ENCODE data around the gene G0S2. TPM values are rescaled to one million over a fixed set of nuclear protein-coding genes. Genes with fewer than 3 reads are reported as not detected.

The G0S2 gene
- total and polyA plus RNA-seq, 9 of the 15 experiments (the other 6 are each of a cell fraction or from before 2014, with no cell fraction given), result 0.18 to 65.6 (median 11.4) TPM

- TF ChIP-seq BCLAF1 (IDR thresholded peaks at IDR 0.05; ENCODE audit: borderline replicate concordance in 1 of 2, control insufficient read depth in 1 of 2, low read depth in 2 of 2, low read length in 1 of 2) (no peak), ZNF263 (CRISPR knock-in tag; IDR thresholded peaks at IDR 0.05; ENCODE audit: borderline replicate concordance) (no peak), ZFX (CRISPR knock-in tag; IDR thresholded peaks at IDR 0.05) (no peak), SRF (CRISPR knock-in tag; IDR thresholded peaks at IDR 0.05) (no peak), TBP (optimal IDR thresholded peaks at IDR 0.05; ENCODE audit: low read depth, low read length) (no peak), RAD21 (CRISPR knock-in tag; conservative IDR thresholded peaks at IDR 0.05 in 1 of 2, IDR thresholded peaks at IDR 0.05 in 1 of 2) (peak; percentile 99 to 100), ZNF436 (CRISPR knock-in tag; IDR thresholded peaks at IDR 0.05) (no peak), STAG1 (CRISPR knock-in tag; IDR thresholded peaks at IDR 0.05; ENCODE audit: borderline replicate concordance) (peak; percentile 22; the same call in 1 of the 2 replicates), ZFP91 (CRISPR knock-in tag; IDR thresholded peaks at IDR 0.05) (no peak), CEBPZ (IDR thresholded peaks at IDR 0.05; ENCODE audit: borderline replicate concordance, low read depth, low read length) (no peak), MAFK (IDR thresholded peaks at IDR 0.05; ENCODE audit: low read length) (peak; percentile 13; the same call in 1 of the 2 replicates), ZNF780A (CRISPR knock-in tag; IDR thresholded peaks at IDR 0.05) (no peak), ZBTB9 (CRISPR knock-in tag; IDR thresholded peaks at IDR 0.05) (peak; percentile 50; the same call in 1 of the 2 replicates), KDM2B (CRISPR knock-in tag; IDR thresholded peaks at IDR 0.05) (no peak), YY1 (IDR thresholded peaks at IDR 0.05; ENCODE audit: borderline replicate concordance in 1 of 3, control insufficient read depth in 1 of 3, extremely low read depth in 1 of 3, insufficient read depth in 3 of 3, insufficient read length in 1 of 3, insufficient replicate concordance in 2 of 3, low read depth in 1 of 3, low read length in 2 of 3) (no peak), LARP7 (IDR thresholded peaks at IDR 0.05) (no peak)
Measured at GRCh38 chr1:209692745-209693504, 17.7 kb downstream of the G0S2 start (continued).

Measured in K562 (cell line).